UCSD-AML1 (cell line): ENCODE results near the gene URM1.
"Not testable (repeated sequence)": the region's sequence is repeated elsewhere in the genome, so short reads cannot be mapped to it uniquely, and the experiment has no call there.

Experiments used
- DNase-seq: peaks from one replicate; lab custom pipeline; 2025; ENCODE audit not compliant: unreplicated experiment; lab: John Stamatoyannopoulos, UW

The URM1 gene

GRCh38 chr9:128370752-128371629, at the start of gene URM1:
Gene URM1 (plus strand): TSS chr9:128371374. CDS start chr9:128371381, 7 bp downstream.
- peak; percentile 97 for DNase-seq

DNA sequence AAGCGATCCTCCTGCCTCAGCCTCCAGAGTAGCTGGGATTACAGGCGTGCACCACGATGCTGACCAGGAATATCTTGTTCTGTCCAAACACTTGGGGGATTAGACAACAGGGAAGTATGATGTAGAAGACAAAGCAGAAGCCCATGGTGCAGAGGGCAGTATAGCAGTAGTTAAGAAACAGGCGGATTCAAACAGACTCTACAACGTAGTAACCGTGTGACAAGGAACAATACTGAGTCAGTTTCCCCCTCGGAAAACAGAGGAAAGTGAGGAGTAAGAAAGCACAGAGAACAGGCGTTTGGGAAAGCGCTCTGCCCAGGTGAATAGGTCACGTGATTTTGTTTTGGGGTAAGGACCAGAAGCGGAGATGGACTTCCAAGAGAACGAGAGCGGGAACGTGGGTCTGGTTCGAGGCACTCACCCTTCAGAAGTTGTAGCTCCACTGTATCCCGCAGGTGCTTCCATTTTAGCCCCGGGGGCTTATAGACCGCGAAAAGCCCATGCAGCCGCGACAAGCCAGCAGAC, 49.2 kb upstream of the URM1 start:
- DNase-seq = no peak

DNA sequence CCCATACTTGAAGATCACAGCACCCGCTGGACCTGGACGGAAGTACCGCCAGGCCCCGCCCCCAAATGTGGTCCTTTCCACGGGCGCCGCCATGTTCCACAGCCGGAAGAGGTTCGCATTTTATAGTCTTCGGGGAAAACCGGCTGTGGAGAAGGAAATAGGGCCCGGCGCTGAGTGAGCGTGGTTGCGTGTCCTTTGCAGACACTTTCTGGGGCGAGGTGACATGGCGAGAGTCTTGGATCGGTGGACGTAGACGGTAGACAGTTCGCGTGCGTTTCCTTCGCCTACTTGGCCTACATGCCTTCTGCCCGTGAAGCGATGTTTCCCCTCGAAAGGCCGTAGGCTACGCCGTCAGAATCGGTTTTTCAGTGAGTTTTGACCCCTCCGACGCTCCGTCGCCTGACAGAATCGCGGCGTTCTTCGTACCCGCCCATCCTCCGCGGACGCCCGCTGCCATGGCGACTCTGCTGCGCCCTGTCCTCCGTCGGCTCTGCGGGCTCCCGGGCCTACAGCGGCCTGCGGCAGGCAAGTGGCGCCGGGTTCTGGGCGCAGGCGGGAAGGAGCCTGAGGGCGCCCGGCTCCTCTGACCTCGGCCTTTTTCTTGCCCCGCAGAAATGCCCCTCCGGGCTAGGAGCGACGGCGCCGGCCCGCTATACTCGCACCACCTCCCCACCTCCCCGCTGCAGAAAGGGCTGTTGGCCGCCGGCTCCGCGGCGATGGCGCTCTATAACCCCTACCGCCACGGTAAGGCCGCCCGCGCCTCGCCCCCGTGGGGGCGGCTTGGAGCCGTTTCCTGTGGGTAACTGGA, 48.6 kb upstream of the URM1 start, which contains the start of the genes COQ4 and TRUB2:
TSS of gene COQ4 (plus strand) at position 436 of the 808 bp plus-strand sequence. CDS start at position 456, 20 bp downstream.
TSS of gene TRUB2 (minus strand) at position 44 of the 808 bp plus-strand sequence. CDS start at position 5, 39 bp downstream.
- peak; percentile 94 for DNase-seq

- no peak for DNase-seq
Observed at GRCh38 chr9:128323212-128323730, 47.9 kb upstream of the URM1 start.

DNA sequence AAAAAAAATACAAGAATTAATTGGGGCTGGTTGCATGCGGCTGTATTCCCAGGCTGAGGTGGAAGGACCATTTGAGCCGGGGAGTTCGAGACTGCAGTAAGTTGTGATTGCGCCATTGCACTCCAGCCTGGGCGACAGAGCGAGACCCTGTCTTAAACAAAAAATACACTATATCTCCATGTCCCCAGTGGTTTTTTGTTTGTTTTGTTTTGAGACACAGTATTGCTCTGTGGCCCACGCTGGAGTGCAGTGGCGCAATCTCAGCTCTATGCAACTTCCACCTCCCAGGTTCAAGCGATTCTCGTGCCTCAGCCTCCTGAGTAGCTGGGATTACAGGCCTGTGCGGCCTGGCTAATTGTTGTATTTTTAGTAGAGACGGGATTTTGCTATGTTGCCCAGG, 47.4 kb upstream of the URM1 start:
- DNase-seq = no peak

DNA sequence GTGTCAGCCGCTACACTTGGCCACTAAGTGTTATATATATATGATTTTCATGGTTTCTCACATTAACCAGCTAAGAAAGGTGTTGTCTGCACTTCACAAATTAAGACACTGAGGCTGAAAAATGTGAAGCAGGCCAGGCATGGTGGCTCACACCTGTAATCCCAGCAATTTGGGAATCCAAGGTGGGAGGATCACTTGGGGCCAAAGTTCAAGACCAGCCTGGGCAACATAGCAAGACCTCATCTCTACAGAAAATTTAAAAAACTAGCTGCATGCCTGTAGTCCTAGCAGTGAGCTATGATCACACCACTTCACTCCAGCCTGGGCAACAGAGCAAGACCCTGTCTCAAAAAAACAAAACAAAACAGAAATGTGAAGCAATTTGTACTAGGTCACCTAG, 46.8 kb upstream of the URM1 start:
- DNase-seq = no peak

GRCh38 chr9:128325629-128326028, 45.5 kb upstream of the URM1 start:
- no peak for DNase-seq

GRCh38 chr9:128333451-128333869, 37.7 kb upstream of the URM1 start:
- DNase-seq = no peak

DNA sequence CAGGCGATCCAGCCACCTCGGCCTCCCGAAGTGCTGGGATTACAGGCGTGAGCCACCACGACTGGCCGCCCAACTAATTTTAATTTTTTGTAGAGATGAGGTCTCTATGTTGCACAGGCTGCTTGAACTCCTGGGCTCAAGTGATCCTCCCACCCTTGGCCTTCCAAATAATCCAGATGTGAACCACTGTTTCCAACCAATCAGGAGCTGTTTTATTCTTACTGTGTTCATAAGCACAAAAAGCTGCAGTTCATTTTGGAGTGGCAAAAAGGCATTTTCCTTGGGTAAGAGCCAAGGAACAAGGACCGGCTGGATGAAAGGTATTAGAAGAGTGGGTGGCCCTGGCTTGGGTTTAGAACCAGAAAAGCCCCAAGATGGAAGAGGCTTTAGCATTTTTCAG, 36.0 kb upstream of the URM1 start:
- DNase-seq = no peak

DNA sequence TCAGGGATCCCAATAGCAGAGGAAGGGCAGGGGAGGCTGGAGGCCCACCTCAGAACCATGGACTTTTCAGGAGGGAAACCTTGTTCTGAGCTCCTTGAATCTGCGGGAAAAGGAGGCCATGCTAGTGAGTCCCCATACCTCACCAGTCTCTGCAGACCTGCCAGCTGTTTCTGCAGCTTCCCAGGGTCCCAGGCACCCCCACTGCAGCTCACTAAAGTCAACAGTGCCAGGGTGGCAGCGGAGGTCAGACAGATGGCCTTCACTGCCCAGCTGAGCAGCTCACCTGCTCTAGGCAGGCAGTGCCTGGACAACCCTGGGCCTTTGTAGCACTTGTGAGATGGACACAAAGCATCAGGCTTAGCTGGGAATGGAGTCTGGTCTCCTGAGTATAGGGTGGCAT, 35.3 kb upstream of the URM1 start:
- DNase-seq = no peak

DNA sequence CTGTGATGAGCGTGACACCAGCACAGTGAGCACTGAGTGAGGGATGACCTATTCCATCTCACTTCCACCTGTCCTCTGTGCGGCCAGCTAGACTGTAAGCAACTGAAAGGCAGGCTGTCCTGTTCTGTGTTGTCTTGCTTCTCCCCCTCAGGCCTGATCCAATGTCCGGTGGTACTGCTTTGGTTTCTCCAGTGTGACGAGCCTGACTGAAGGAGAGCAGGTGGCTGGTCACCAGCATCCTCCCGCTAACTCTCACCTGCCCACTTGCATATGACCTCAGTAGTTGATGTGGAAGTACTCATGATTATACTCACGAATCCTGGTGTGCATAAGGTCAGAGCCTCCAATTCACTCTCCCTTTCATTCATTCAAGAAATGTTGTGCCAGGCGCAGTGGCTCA, 33.2 kb upstream of the URM1 start:
- no peak for DNase-seq

DNA sequence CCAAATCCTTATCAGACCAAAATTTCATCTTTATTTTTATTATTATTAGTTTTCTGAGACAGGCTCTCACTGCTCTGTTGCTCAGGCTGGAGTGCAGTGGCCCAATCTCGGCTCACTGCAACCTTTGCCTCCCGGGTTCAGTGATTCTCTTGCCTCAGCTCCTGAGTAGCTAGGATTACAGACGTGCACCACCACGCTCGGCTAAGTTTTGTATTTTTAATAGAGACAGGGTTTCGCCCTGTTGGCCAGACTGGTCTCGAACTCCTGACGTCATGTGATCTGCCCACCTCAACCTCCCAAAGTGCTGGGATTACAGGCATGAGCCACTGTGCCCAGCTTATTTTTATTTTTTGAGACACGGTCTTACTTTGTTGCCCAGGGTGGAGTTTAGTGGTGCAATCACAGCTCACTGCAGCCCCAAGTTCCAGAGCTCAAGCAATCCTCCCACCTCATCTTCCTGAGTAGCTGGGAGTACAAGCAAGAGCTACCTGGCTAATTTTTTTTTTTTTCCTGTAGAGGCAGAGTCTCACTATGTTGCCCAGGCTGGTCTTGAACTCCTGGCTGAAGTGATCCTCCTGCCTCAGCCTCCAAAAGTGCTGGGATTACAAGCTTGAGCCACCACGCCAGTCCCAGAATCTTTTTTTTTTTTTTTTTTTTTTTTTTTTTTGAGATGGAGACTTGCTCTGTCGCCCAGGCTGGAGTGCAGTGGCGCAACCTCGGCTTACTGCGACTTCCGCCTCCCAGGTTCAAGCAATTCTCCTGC, 32.1 kb upstream of the URM1 start:
- DNase-seq = not testable (repeated sequence)

- DNase-seq = peak; percentile 76
Observed at GRCh38 chr9:128339761-128340690, 31.1 kb upstream of the URM1 start, which contains the start of gene SLC27A4. Gene SLC27A4 (plus strand): TSS chr9:128340527. CDS start chr9:128343133, 2,606 bp downstream.

GRCh38 chr9:128340691-128341434, 30.3 kb upstream of the URM1 start:
- no peak for DNase-seq

GRCh38 chr9:128341435-128341849, 29.7 kb upstream of the URM1 start:
- peak; percentile 59 for DNase-seq

GRCh38 chr9:128342971-128343680, 28.0 kb upstream of the URM1 start:
- DNase-seq = no peak

- no peak for DNase-seq
Observed at GRCh38 chr9:128343855-128344254, 27.3 kb upstream of the URM1 start.
